GM12878 (cell line): Measurements from ENCODE around the gene SESTD1. TPM values are rescaled to one million over a fixed set of nuclear protein-coding genes. Genes with fewer than 3 reads are reported as not detected.

ENCODE experiments used
- polyA plus RNA-seq, 11 experiments: library from polyadenylated mRNA; depleted of rRNA in 4 of 11; unstranded in 6 of 11; stranded (reverse) in 5 of 11; fragments of >200 nt; fragmentation: Nextera tagmentation in 4 of 11; fragmentation: Illumina TruSeq in 1 of 11; extraction: Ambion mirVana in 4 of 11; extraction: Trizol in 1 of 11; gene quantifications; 1 replicate in 1 of 11; 2 replicates in 10 of 11; pipeline versions ENCODE4 v1.2.1 to v1.2.3, GENCODE V29; 2011 to 2016; ENCODE audit warnings: inconsistent platforms in 2 of 11, missing spikeins in 2 of 11, low read depth in 1 of 11
- total RNA-seq, 4 experiments: library from RNA; depleted of rRNA in 3 of 4; stranded (reverse); fragments of >200 nt in 3 of 4; fragmentation: Illumina TruSeq in 1 of 4; extraction: Trizol in 1 of 4; gene quantifications; 2 replicates each; pipeline versions ENCODE4 v1.2.1 to v1.2.3, GENCODE V29; 2013 to 2021

Gene SESTD1
- total and polyA plus RNA-seq, 10 of the 15 experiments (the other 5 are each of a cell fraction or from before 2014, with no cell fraction given), result 4.4 to 22.7 (median 9.5) TPM

Other genes with a start within 250 kb of the SESTD1 start
- gene CCDC141, start 214.7 kb downstream of the SESTD1 start, total RNA-seq (2014; rRNA removed), result 6.2 and 6.9 TPM in 2 replicates
- gene CCDC141, start 214.7 kb downstream of the SESTD1 start, total RNA-seq (2014; rRNA removed; fragmentation: Illumina TruSeq; extraction: Trizol), result 10.2 and 10.4 TPM in 2 replicates
- gene CCDC141, start 214.7 kb downstream of the SESTD1 start, total RNA-seq (2021), result 9.6 and 12.5 TPM in 2 replicates
- gene CCDC141, start 214.7 kb downstream of the SESTD1 start, polyA plus RNA-seq (2011; rRNA removed), result 3.5 and 4.8 TPM in 2 replicates
- gene CCDC141, start 214.7 kb downstream of the SESTD1 start, polyA plus RNA-seq (2014; fragmentation: Illumina TruSeq; extraction: Trizol), result 2.1 and 2.8 TPM in 2 replicates
- 1 to 10 TPM in 1 of 2 experiments, under 1 TPM in 1; 0.84 to 2.1 TPM for gene CCDC141, start 214.7 kb downstream of the SESTD1 start, polyA plus RNA-seq (2014; fragmentation: Nextera tagmentation; extraction: Ambion mirVana)
- gene CCDC141, start 214.7 kb downstream of the SESTD1 start, polyA plus RNA-seq (2014; rRNA removed), result 1.9 and 2.0 TPM in 2 replicates
- gene CCDC141, start 214.7 kb downstream of the SESTD1 start, polyA plus RNA-seq (2016; fragmentation: Nextera tagmentation; extraction: Ambion mirVana), result 1 to 10 TPM; 3.7 to 3.9 TPM